WTC11 (cell line): Measurements from ENCODE around the gene ITPR1.

Experiments
- MXD4 ChIP-seq: fragments of 250-450 bp; sonication (Bioruptor Pico); IDR thresholded peaks from 2 replicates; pipeline ENCODE4 v1.8.0; 2021; ENCODE audit warnings: mild to moderate bottlenecking, moderate library complexity, borderline replicate concordance
- NFYB ChIP-seq: sonication (generic); formaldehyde crosslinking; conservative IDR thresholded peaks from 2 replicates; pipeline ENCODE4 v1.8.0; 2022; ENCODE audit warnings: low read depth, missing genetic modification reagents
- TF ChIP-seq, protein P1 (sequence below): fragments of 200-600 bp; IDR thresholded peaks from 2 replicates; pipeline ENCODE4 v1.8.0; 2022; ENCODE audit warnings: antibody characterized with exemption

GRCh38 chr3:4716266-4716665 is 223.1 kb downstream of the ITPR1 start:
- TF ChIP-seq MXD4 (CRISPR knock-in tag) (no peak), NFYB (no peak)
- TF ChIP-seq, protein P1, sequence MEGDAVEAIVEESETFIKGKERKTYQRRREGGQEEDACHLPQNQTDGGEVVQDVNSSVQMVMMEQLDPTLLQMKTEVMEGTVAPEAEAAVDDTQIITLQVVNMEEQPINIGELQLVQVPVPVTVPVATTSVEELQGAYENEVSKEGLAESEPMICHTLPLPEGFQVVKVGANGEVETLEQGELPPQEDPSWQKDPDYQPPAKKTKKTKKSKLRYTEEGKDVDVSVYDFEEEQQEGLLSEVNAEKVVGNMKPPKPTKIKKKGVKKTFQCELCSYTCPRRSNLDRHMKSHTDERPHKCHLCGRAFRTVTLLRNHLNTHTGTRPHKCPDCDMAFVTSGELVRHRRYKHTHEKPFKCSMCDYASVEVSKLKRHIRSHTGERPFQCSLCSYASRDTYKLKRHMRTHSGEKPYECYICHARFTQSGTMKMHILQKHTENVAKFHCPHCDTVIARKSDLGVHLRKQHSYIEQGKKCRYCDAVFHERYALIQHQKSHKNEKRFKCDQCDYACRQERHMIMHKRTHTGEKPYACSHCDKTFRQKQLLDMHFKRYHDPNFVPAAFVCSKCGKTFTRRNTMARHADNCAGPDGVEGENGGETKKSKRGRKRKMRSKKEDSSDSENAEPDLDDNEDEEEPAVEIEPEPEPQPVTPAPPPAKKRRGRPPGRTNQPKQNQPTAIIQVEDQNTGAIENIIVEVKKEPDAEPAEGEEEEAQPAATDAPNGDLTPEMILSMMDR: no peak
